Thymus (tissue), 11 donors: ENCODE data around the gene DDX10. TPM values are rescaled to one million over a fixed set of nuclear protein-coding genes. Genes with fewer than 3 reads are reported as not detected.

ENCODE experiments used
- DNase-seq, 9 donors: peaks; one replicate each; pipeline ENCODE4 v3.0.0-alpha.2; 2013; ENCODE audit warnings: low spot score in 9 of 9, low read depth in 6 of 9, missing footprints in 1 of 9
- H3K27ac ChIP-seq, 2 donors: one replicate each; pipeline ENCODE4 v1.5.1; 2013; ENCODE audit warnings: control low read depth in 1 of 2, low read depth in 1 of 2, low read length in 1 of 2, mild to moderate bottlenecking in 1 of 2, moderate library complexity in 1 of 2
- H3K27me3 ChIP-seq, 2 donors: one replicate each; pipeline ENCODE4 v1.5.1; 2013; ENCODE audit warnings: low read length in 1 of 2; ENCODE audit not compliant: control insufficient read depth in 2 of 2, insufficient read depth in 1 of 2
- H3K36me3 ChIP-seq, 2 donors: one replicate each; pipeline ENCODE4 v1.5.1; 2013; ENCODE audit warnings: low read length in 1 of 2, mild to moderate bottlenecking in 1 of 2, moderate library complexity in 1 of 2; ENCODE audit not compliant: control insufficient read depth in 2 of 2, insufficient read depth in 2 of 2
- H3K4me1 ChIP-seq, 2 donors: one replicate each; pipeline ENCODE4 v1.5.1; 2013; ENCODE audit warnings: low read length in 2 of 2; ENCODE audit not compliant: control insufficient read depth in 2 of 2, insufficient read depth in 2 of 2
- H3K4me3 ChIP-seq, 2 donors: one replicate each; pipeline ENCODE4 v1.5.1; 2013; ENCODE audit warnings: low read length in 2 of 2, control low read depth in 1 of 2, mild to moderate bottlenecking in 1 of 2
- H3K9me3 ChIP-seq, 2 donors: one replicate each; pipeline ENCODE4 v1.5.1; 2013; ENCODE audit warnings: low read length in 1 of 2, mild to moderate bottlenecking in 1 of 2; ENCODE audit not compliant: control insufficient read depth in 2 of 2, insufficient read depth in 1 of 2
- WGBS: extraction: QIAGEN DNeasy Blood & Tissue Kit; methylation state at CpG from one replicate; pipeline ENCODE4 v1.1.7; 2013; 5-methylcytosine and 5-hydroxymethylcytosine counted together
- polyA plus RNA-seq: library from polyadenylated mRNA; stranded (reverse); fragments of 200-250 nt; gene quantifications from one replicate; pipeline ENCODE4 v1.2.3, GENCODE V29; 2013
- total RNA-seq: library from RNA; stranded (reverse); fragments of 120-200 nt; gene quantifications from one replicate; pipeline ENCODE4 v1.2.4, GENCODE V29; 2013
- donor health status: healthy.

Gene DDX10
- total and polyA plus RNA-seq, 2 donors = 20.1 to 32.3 TPM

DNA sequence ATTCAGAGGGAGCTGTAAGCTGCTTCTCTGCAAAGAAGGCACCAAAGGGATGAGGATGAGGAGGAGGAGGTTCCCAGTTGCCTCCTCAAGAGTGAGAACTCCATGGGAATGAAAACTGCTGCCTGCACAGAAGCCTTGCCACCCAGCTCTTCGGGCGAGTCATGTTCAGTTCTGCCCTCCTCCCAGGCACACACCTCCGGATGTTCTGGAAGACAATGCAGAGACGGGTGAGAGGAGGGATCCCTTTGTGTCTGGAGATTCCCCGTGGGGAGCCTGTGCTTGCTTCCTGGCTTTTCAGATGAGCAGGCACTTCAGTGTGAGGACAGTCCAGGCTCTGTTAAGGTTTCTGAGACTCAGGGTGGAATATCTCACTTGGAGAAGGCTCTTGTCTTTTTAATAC lies 295.6 kb downstream of the DDX10 start:
- H3K27ac ChIP-seq = no peak overlapping the region
- no peaks in the 10 kb centered on the region for H3K9me3 ChIP-seq
- H3K36me3 ChIP-seq = no peaks in the 10 kb centered on the region
- peaks cover 8 to 12% of the 10 kb centered on the region in 2 donors for H3K4me1 ChIP-seq
- WGBS = 93% methylated on average over 5 of the region's 5 CpGs
- H3K4me3 ChIP-seq = no peak overlapping the region
- no peaks in the 10 kb centered on the region for H3K27me3 ChIP-seq
- no peak for DNase-seq

GRCh38 chr11:108961095-108961494 lies 296.2 kb downstream of the DDX10 start:
- Histone ChIP-seq H3K36me3 (no peaks in the 10 kb centered on the region), H3K4me1 (peaks cover 8 to 12% of the 10 kb centered on the region in 2 donors), H3K4me3 (no peak overlapping the region), H3K9me3 (no peaks in the 10 kb centered on the region), H3K27me3 (no peaks in the 10 kb centered on the region), H3K27ac (no peak overlapping the region)
- 4% methylated on average over 4 of the region's 4 CpGs for whole genome bisulfite sequencing
- peak in 3 of 9 donors; percentile 29 to 63 (median 32) for DNase-seq

GRCh38 chr11:108963118-108963517 lies 298.2 kb downstream of the DDX10 start:
- 96% methylated on average over 4 of the region's 4 CpGs for WGBS
- Histone ChIP-seq H3K9me3 (no peaks in the 10 kb centered on the region), H3K27ac (no peak overlapping the region), H3K4me1 (peaks cover 8 to 12% of the 10 kb centered on the region in 2 donors), H3K27me3 (no peaks in the 10 kb centered on the region), H3K4me3 (no peak overlapping the region), H3K36me3 (no peaks in the 10 kb centered on the region)
- DNase-seq = no peak

GRCh38 chr11:108965306-108966001 lies 300.6 kb downstream of the DDX10 start:
- WGBS = 82% methylated on average over 10 of the region's 10 CpGs

DNA sequence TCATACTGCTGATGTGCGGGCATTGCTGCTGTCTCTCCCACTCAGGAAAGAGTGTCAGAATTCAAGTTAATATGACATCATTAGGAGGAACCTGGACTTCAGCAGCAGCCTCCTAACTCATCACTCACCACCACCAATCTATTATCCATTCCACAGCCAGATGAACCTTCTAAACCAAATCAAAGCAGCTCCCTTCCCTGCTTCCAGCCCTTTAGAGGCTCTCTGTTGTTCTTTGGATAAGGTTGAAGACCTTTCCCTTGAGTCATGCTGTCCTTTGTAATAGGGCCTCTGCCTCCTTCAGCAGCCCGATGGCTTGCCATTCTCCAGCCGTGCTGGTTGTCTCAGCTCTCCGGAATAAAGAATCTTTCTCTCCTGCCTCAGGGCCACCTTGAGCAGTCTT lies 301.3 kb downstream of the DDX10 start:
- Histone ChIP-seq H3K36me3 (no peaks in the 10 kb centered on the region), H3K27me3 (no peaks in the 10 kb centered on the region), H3K4me3 (no peak overlapping the region), H3K9me3 (no peaks in the 10 kb centered on the region), H3K27ac (no peak overlapping the region), H3K4me1 (peaks cover 4 to 5% of the 10 kb centered on the region in 2 donors)
- DNase-seq = no peak
- 98% methylated on average over 4 of the region's 4 CpGs for WGBS

More at GRCh38 chr11:108965306-108966001, 300.6 kb downstream of the DDX10 start:
- no peaks in the 10 kb centered on the region for H3K27me3 ChIP-seq
- peaks cover 8 to 12% of the 10 kb centered on the region in 2 donors for H3K4me1 ChIP-seq
- H3K27ac ChIP-seq = no peak overlapping the region
- DNase-seq = no peak
- no peaks in the 10 kb centered on the region for H3K36me3 ChIP-seq
- H3K4me3 ChIP-seq = no peak overlapping the region
- no peaks in the 10 kb centered on the region for H3K9me3 ChIP-seq

- H3K27ac ChIP-seq = no peak overlapping the region
- no peak overlapping the region for H3K4me3 ChIP-seq
- no peak for DNase-seq
- no peaks in the 10 kb centered on the region for H3K9me3 ChIP-seq
- no peaks in the 10 kb centered on the region for H3K36me3 ChIP-seq
- 63% methylated on average over 3 of the region's 3 CpGs for WGBS
- no peaks in the 10 kb centered on the region for H3K27me3 ChIP-seq
- H3K4me1 ChIP-seq = no peaks in the 10 kb centered on the region
Observed at GRCh38 chr11:108966978-108967377, 302.1 kb downstream of the DDX10 start.

- Histone ChIP-seq H3K9me3 (no peaks in the 10 kb centered on the region), H3K27me3 (no peaks in the 10 kb centered on the region), H3K4me1 (no peaks in the 10 kb centered on the region), H3K36me3 (no peaks in the 10 kb centered on the region), H3K27ac (no peak overlapping the region), H3K4me3 (no peak overlapping the region)
- 93% methylated on average over 7 of the region's 7 CpGs for WGBS
- no peak for DNase-seq
Observed at GRCh38 chr11:108967571-108967970, 302.7 kb downstream of the DDX10 start.

- 98% methylated on average over 6 of the region's 6 CpGs for WGBS
- no peaks in the 10 kb centered on the region for H3K27me3 ChIP-seq
- no peak overlapping the region for H3K4me3 ChIP-seq
- DNase-seq = no peak
- H3K36me3 ChIP-seq = no peaks in the 10 kb centered on the region
- H3K27ac ChIP-seq = no peak overlapping the region
- no peaks in the 10 kb centered on the region for H3K4me1 ChIP-seq
- H3K9me3 ChIP-seq = no peaks in the 10 kb centered on the region
Observed at GRCh38 chr11:108970221-108970991, 305.5 kb downstream of the DDX10 start.

DNA sequence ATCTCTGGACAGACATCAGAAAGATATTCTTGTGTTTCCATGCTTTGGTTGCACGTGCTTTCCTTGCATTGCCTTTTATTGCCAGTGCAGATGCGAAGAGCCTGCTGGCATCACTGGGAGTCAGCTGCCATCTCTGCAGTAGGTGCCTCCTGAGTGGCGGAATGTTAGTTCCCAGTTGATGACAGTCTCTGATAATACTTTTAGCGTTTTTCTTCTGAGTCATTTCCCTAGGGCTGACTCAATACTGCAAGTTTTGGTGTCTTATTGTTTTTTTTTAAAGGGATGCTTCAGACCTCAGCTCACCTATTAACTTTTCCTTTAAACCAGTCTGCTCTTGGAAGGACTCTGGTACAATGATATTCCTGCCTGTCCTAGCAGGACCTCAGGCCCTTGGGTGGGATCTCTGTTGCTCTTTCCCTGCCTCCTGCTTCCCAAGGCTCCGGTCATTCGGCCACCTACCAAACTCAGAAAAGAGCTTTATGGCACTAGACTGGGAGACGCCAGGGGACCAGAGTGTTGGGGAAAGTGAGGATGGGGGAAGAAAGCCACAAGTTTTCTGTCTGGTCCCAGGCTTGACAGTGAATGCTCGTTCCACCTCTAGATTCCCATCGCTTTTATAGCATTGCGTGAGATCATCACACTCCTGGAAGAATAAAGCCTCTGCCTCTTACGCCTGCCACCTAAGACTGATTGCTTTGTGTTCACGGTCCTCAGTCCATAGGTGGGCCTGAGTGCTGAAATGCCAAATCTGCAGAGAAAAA lies 308.7 kb downstream of the DDX10 start:
- DNase-seq = no peak
- H3K4me1 ChIP-seq = no peaks in the 10 kb centered on the region
- 92% methylated on average over 12 of the region's 12 CpGs for WGBS
- H3K9me3 ChIP-seq = no peaks in the 10 kb centered on the region
- no peaks in the 10 kb centered on the region for H3K36me3 ChIP-seq
- H3K27ac ChIP-seq = no peak overlapping the region
- H3K4me3 ChIP-seq = no peak overlapping the region
- no peaks in the 10 kb centered on the region for H3K27me3 ChIP-seq
